ENCODE results near the gene GPR143.

DNA sequence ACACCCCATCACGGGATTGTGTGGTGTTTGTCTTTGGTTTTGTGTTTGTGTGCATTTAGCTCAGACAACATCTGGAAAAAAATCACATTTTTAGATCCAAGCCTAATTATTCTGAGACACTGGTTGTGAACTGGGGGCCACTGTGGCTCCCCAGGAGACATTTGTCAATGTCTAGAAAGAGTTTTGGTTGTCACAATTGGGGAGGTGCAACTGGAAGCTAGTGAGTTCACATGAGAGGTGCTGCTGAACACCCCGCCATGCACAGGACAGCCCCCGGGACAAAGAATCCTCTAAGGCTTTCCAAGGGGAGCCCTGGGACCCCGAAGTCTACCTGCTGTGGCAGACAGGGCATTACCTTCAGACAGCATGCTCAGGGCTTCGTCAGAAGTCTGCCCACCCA is 26.5 kb downstream of the GPR143 start:
- TF ChIP-seq GLI4 (tag by site-specific recombination; IDR thresholded peaks at IDR 0.05) (no peak), ZNF335 (tag by site-specific recombination; conservative IDR thresholded peaks at IDR 0.05) (no peak)
- TF ChIP-seq, protein P1, sequence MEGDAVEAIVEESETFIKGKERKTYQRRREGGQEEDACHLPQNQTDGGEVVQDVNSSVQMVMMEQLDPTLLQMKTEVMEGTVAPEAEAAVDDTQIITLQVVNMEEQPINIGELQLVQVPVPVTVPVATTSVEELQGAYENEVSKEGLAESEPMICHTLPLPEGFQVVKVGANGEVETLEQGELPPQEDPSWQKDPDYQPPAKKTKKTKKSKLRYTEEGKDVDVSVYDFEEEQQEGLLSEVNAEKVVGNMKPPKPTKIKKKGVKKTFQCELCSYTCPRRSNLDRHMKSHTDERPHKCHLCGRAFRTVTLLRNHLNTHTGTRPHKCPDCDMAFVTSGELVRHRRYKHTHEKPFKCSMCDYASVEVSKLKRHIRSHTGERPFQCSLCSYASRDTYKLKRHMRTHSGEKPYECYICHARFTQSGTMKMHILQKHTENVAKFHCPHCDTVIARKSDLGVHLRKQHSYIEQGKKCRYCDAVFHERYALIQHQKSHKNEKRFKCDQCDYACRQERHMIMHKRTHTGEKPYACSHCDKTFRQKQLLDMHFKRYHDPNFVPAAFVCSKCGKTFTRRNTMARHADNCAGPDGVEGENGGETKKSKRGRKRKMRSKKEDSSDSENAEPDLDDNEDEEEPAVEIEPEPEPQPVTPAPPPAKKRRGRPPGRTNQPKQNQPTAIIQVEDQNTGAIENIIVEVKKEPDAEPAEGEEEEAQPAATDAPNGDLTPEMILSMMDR (tag by site-specific recombination; IDR thresholded peaks at IDR 0.05), result no peak

Measured in HEK293 (cell line).